ENCODE results near the gene UBTD1.

The UBTD1 gene

GRCh38 chr10:97566336-97566996 lies 67.7 kb downstream of the UBTD1 start:
- peaks cover 28% of the 10 kb centered on the region for H3K36me3 ChIP-seq (ENCODE audit: control insufficient read depth, insufficient read depth, low read length)
- H3K9me3 ChIP-seq (ENCODE audit: control insufficient read depth, low read length), result no peaks in the 10 kb centered on the region
- 100% methylated on average over 1 of the region's 2 CpGs; no CpG with 5 or more reads in 1 of the 2 experiments for WGBS, 2 experiments (ENCODE audit: insufficient coverage in 2 of 2)
- peaks cover 2% of the 10 kb centered on the region for H3K4me1 ChIP-seq (ENCODE audit: control insufficient read depth, insufficient read depth, low read length, poor library complexity, severe bottlenecking)
- H3K27ac ChIP-seq (ENCODE audit: low read depth, low read length, severe bottlenecking), result no peak overlapping the region
- H3K4me3 ChIP-seq (ENCODE audit: extremely low read depth, insufficient read depth, low read length, poor library complexity, severe bottlenecking), result no peak overlapping the region

- Histone ChIP-seq H3K4me3 (ENCODE audit: extremely low read depth, insufficient read depth, low read length, poor library complexity, severe bottlenecking) (no peak overlapping the region), H3K4me1 (ENCODE audit: control insufficient read depth, insufficient read depth, low read length, poor library complexity, severe bottlenecking) (peaks cover 6% of the 10 kb centered on the region), H3K27ac (ENCODE audit: low read depth, low read length, severe bottlenecking) (no peak overlapping the region), H3K9me3 (ENCODE audit: control insufficient read depth, low read length) (no peaks in the 10 kb centered on the region), H3K36me3 (ENCODE audit: control insufficient read depth, insufficient read depth, low read length) (peaks cover 28% of the 10 kb centered on the region)
- 91 to 95% methylated on average over 12 to 14 of the region's 15 CpGs for WGBS, 2 experiments (ENCODE audit: insufficient coverage in 2 of 2)
Observed at GRCh38 chr10:97567891-97568290, 69.2 kb downstream of the UBTD1 start.

GRCh38 chr10:97570146-97570788 lies 71.5 kb downstream of the UBTD1 start:
- WGBS, 2 experiments (ENCODE audit: insufficient coverage in 2 of 2), result 97% methylated on average over 29 to 33 of the region's 33 CpGs
- Histone ChIP-seq H3K4me3 (ENCODE audit: extremely low read depth, insufficient read depth, low read length, poor library complexity, severe bottlenecking) (no peak overlapping the region), H3K4me1 (ENCODE audit: control insufficient read depth, insufficient read depth, low read length, poor library complexity, severe bottlenecking) (peaks cover 22% of the 10 kb centered on the region), H3K36me3 (ENCODE audit: control insufficient read depth, insufficient read depth, low read length) (peaks cover 28% of the 10 kb centered on the region), H3K27ac (ENCODE audit: low read depth, low read length, severe bottlenecking) (no peak overlapping the region), H3K9me3 (ENCODE audit: control insufficient read depth, low read length) (no peaks in the 10 kb centered on the region)

- Histone ChIP-seq H3K36me3 (ENCODE audit: control insufficient read depth, insufficient read depth, low read length) (peaks cover 28% of the 10 kb centered on the region), H3K9me3 (ENCODE audit: control insufficient read depth, low read length) (no peaks in the 10 kb centered on the region), H3K4me3 (ENCODE audit: extremely low read depth, insufficient read depth, low read length, poor library complexity, severe bottlenecking) (no peak overlapping the region), H3K27ac (ENCODE audit: low read depth, low read length, severe bottlenecking) (no peak overlapping the region), H3K4me1 (ENCODE audit: control insufficient read depth, insufficient read depth, low read length, poor library complexity, severe bottlenecking) (peaks cover 22% of the 10 kb centered on the region)
- 91 to 96% methylated on average over 3 to 4 of the region's 5 CpGs for WGBS, 2 experiments (ENCODE audit: insufficient coverage in 2 of 2)
Observed at GRCh38 chr10:97570789-97571471, 72.2 kb downstream of the UBTD1 start.

- Histone ChIP-seq H3K27ac (ENCODE audit: low read depth, low read length, severe bottlenecking) (no peak overlapping the region), H3K36me3 (ENCODE audit: control insufficient read depth, insufficient read depth, low read length) (peaks cover 28% of the 10 kb centered on the region), H3K9me3 (ENCODE audit: control insufficient read depth, low read length) (no peaks in the 10 kb centered on the region), H3K4me1 (ENCODE audit: control insufficient read depth, insufficient read depth, low read length, poor library complexity, severe bottlenecking) (peaks cover 22% of the 10 kb centered on the region), H3K4me3 (ENCODE audit: extremely low read depth, insufficient read depth, low read length, poor library complexity, severe bottlenecking) (no peak overlapping the region)
- 86 to 93% methylated on average over 3 of the region's 3 CpGs for WGBS, 2 experiments (ENCODE audit: insufficient coverage in 2 of 2)
Observed at GRCh38 chr10:97571622-97572021, 72.9 kb downstream of the UBTD1 start.

GRCh38 chr10:97572214-97572989 lies 73.7 kb downstream of the UBTD1 start, which contains the start of gene ANKRD2:
ANKRD2 (plus strand) TSS chr10:97572779; CDS start chr10:97572789, 10 bp downstream.
- H3K4me1 ChIP-seq (ENCODE audit: control insufficient read depth, insufficient read depth, low read length, poor library complexity, severe bottlenecking), result peaks cover 22% of the 10 kb centered on the region
- H3K4me3 ChIP-seq (ENCODE audit: extremely low read depth, insufficient read depth, low read length, poor library complexity, severe bottlenecking), result no peak within 1 kb of the TSS
- WGBS, 2 experiments (ENCODE audit: insufficient coverage in 2 of 2), result 74 to 79% methylated on average over 12 to 13 of the region's 16 CpGs
- H3K9me3 ChIP-seq (ENCODE audit: control insufficient read depth, low read length), result no peaks in the 10 kb centered on the region
- H3K27ac ChIP-seq (ENCODE audit: low read depth, low read length, severe bottlenecking), result no peak within 1 kb of the TSS
- H3K36me3 ChIP-seq (ENCODE audit: control insufficient read depth, insufficient read depth, low read length), result peaks cover 28% of the 10 kb centered on the region

- peaks cover 22% of the 10 kb centered on the region for H3K4me1 ChIP-seq (ENCODE audit: control insufficient read depth, insufficient read depth, low read length, poor library complexity, severe bottlenecking)
- H3K27ac ChIP-seq (ENCODE audit: low read depth, low read length, severe bottlenecking), result no peak overlapping the region
- H3K36me3 ChIP-seq (ENCODE audit: control insufficient read depth, insufficient read depth, low read length), result peaks cover 28% of the 10 kb centered on the region
- H3K4me3 ChIP-seq (ENCODE audit: extremely low read depth, insufficient read depth, low read length, poor library complexity, severe bottlenecking), result no peak overlapping the region
- H3K9me3 ChIP-seq (ENCODE audit: control insufficient read depth, low read length), result no peaks in the 10 kb centered on the region
- 100% methylated on average over 1 of the region's 2 CpGs for WGBS, 2 experiments (ENCODE audit: insufficient coverage in 2 of 2)
Observed at GRCh38 chr10:97573021-97573420, 74.3 kb downstream of the UBTD1 start.

- Histone ChIP-seq H3K9me3 (ENCODE audit: control insufficient read depth, low read length) (no peaks in the 10 kb centered on the region), H3K27ac (ENCODE audit: low read depth, low read length, severe bottlenecking) (no peak overlapping the region), H3K4me3 (ENCODE audit: extremely low read depth, insufficient read depth, low read length, poor library complexity, severe bottlenecking) (no peak overlapping the region), H3K36me3 (ENCODE audit: control insufficient read depth, insufficient read depth, low read length) (peaks cover 22% of the 10 kb centered on the region), H3K4me1 (ENCODE audit: control insufficient read depth, insufficient read depth, low read length, poor library complexity, severe bottlenecking) (peaks cover 22% of the 10 kb centered on the region)
- 67 to 73% methylated on average over 1 to 2 of the region's 2 CpGs for WGBS, 2 experiments (ENCODE audit: insufficient coverage in 2 of 2)
Observed at GRCh38 chr10:97573672-97574071, 74.9 kb downstream of the UBTD1 start.

DNA sequence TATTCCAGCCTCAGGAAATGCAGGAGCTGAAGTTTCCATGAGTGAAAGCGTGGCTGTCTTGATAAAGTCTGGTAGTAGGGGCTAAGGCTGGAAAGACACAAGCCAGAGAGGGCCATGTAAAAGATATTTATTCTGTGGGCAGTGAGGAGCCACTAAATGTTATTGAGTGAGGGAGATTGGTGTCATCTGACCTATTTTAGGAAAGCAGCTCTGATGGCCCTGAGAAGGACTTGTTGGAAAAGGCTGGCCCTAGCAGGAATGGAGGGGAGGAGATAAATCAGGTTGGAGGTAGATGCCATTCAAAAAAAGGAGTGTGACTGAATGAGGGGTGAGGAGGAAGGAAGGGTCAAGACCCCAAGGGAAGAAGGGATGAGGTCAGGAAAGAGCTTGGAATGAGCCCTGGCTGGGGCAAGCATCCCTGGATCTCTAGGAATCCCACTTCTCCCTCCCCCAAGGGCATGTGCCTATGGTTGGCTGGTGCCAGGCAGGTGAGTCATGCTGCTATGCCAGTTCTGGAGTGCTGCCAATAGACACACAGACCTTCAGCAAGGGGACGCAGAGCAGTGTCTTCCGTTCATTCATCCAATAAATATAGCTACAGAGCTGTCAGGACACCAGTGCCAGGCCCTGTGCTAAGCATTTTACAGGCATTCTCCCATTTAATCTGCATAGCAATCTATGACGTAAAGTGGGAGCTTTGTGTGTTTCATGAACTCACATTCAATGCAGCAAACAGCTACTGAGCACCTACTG lies 75.8 kb downstream of the UBTD1 start:
- Histone ChIP-seq H3K36me3 (ENCODE audit: control insufficient read depth, insufficient read depth, low read length) (peaks cover 13% of the 10 kb centered on the region), H3K4me1 (ENCODE audit: control insufficient read depth, insufficient read depth, low read length, poor library complexity, severe bottlenecking) (peaks cover 22% of the 10 kb centered on the region), H3K4me3 (ENCODE audit: extremely low read depth, insufficient read depth, low read length, poor library complexity, severe bottlenecking) (no peak overlapping the region), H3K9me3 (ENCODE audit: control insufficient read depth, low read length) (no peaks in the 10 kb centered on the region), H3K27ac (ENCODE audit: low read depth, low read length, severe bottlenecking) (peak overlapping the region; percentile 84)
- 90 to 92% methylated on average over 2 to 3 of the region's 4 CpGs for WGBS, 2 experiments (ENCODE audit: insufficient coverage in 2 of 2)
